OCI-LY7 (cell line): ENCODE results near the gene UGT1A10.

Source experiments
- CTCF ChIP-seq: fragments of 200-600 bp; sonication (generic); conservative IDR thresholded peaks from 2 replicates; pipeline ENCODE4 v1.5.1; 2014; ENCODE audit warnings: mild to moderate bottlenecking, antibody characterized with exemption, low read length, moderate library complexity, mixed read lengths
- EZH2phosphoT487 ChIP-seq: fragments of 200-600 bp; sonication (generic); IDR thresholded peaks from 2 replicates; pipeline ENCODE4 v1.6.1; 2018; ENCODE audit warnings: low read depth, borderline replicate concordance, mild to moderate bottlenecking, mixed run types, antibody characterized with exemption, low read length, moderate library complexity, mixed read lengths

GRCh38 chr2:233714121-233714520 lies 77.9 kb downstream of the UGT1A10 start:
- TF ChIP-seq CTCF (no peak), EZH2phosphoT487 (no peak)
